ENCODE measurements around the gene EAF1.

DNA sequence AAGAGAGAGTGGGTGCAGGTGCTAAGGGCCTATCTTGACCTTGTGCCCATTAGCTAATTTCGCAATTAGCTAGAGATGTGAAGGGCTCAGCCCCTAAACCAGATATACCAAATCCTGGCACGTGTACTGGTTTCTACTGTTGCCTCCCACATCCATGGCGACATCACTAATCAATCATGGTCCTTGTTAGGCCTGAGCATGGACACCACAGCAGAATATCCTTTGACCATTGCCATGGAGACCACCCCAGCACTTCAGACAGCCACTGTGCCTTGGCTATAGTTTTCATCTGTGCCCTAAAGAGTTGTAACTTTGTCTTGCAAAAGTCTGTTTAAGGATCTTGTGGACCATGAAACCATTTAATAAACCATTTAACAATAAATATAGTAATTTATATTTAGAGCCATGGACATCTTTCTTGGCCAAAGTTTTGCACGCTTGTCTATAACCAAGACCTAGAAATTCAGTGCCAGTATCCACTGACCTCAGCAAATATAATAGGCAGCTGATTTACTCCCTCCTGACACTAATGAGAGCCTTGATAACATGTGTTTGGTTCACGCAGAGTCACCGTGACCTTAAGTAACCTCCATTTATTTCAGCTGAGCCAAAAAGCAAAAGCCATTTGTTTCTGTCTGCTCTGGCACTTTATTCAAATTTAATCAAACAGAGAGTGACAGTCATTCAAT lies 50.7 kb downstream of the EAF1 start:
- TF ChIP-seq CTCF (conservative IDR thresholded peaks at IDR 0.05; ENCODE audit: low read length), result no peak
- TF ChIP-seq EZH2phosphoT487 (IDR thresholded peaks at IDR 0.05; ENCODE audit: borderline replicate concordance, low read depth, low read length), result no peak

Measured in OCI-LY7 (cell line).